ENCODE results near the gene TFF2. TPM values are rescaled to one million over a fixed set of nuclear protein-coding genes. Genes with fewer than 3 reads are reported as not detected.
A peak's percentile ranks its signal among the peaks of the same experiment; 100 is the strongest.

TFF2 gene, protein sequence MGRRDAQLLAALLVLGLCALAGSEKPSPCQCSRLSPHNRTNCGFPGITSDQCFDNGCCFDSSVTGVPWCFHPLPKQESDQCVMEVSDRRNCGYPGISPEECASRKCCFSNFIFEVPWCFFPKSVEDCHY
- not detected for total RNA-seq

DNA sequence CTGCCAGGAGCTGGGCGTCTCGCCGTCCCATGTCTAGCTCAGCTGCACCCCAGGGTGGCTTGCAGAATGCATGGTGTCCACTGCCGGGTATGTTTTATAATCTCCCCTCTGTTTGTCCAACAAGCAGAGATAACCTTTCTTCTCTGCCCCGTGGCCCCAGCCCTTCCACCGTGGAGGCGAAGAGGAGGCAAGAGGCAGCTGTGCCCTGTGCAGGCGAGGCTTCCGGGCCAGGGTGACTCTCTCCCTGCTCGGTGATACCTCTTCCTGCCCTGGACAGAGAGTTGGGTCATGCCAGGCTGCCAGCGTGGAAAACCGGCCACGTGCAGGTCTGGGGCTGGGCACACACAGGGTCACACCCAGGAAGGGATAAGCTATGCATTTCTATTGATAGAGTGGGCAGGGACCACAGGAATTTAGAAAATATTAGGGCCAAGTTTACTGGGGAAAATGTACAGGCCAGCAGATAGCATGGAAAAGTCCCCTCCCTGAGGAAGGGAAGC is at the start of gene TFF2:
Gene TFF2 (minus strand): TSS at position 68 of the 500 bp plus-strand sequence. CDS start 37 bp downstream, at position 31.
- Mint-ChIP-seq H3K4me3 (no peak within 1 kb of the TSS), H3K27ac (no peak within 1 kb of the TSS), H3K9me3 (peaks cover 16% of the 10 kb centered on the region), H3K27me3 (peaks cover 2% of the 10 kb centered on the region), H3K36me3 (peaks cover 5% of the 10 kb centered on the region), H3K4me1 (no peaks in the 10 kb centered on the region)
- POLR2A ChIA-PET, result no interaction called here
- DNase-seq (peak; percentile 15), ATAC-seq (ENCODE audit: low read depth) (no peak)

- Mint-ChIP-seq H3K27ac (no peak overlapping the region), H3K9me3 (peaks cover 6% of the 10 kb centered on the region), H3K4me3 (no peak overlapping the region), H3K36me3 (peaks cover 21% of the 10 kb centered on the region), H3K27me3 (no peaks in the 10 kb centered on the region), H3K4me1 (peaks cover 43% of the 10 kb centered on the region)
- ATAC-seq (ENCODE audit: low read depth) (no peak), DNase-seq (no peak)
- POLR2A ChIA-PET, result interaction anchor here (0.6 to 6.7 kb wide), 4 partner anchors 21 to 212 kb away, joined by 3 to 182 read pairs (median 4); no protein-coding TSS in a partner anchor
Measured at GRCh38 chr21:42400525-42400924, 49.7 kb upstream of the TFF2 start.

- Mint-ChIP-seq H3K4me1 (peaks cover 43% of the 10 kb centered on the region), H3K36me3 (peaks cover 14% of the 10 kb centered on the region), H3K4me3 (peak overlapping the region; percentile 55), H3K27ac (peak overlapping the region; percentile 69), H3K9me3 (peaks cover 6% of the 10 kb centered on the region), H3K27me3 (no peaks in the 10 kb centered on the region)
- POLR2A ChIA-PET, result interaction anchor here (1.0 kb wide), 1 partner anchor 25 kb away, joined by 4 read pairs; no protein-coding TSS in a partner anchor
- ATAC-seq (ENCODE audit: low read depth) (no peak), DNase-seq (no peak)
Measured at GRCh38 chr21:42398436-42399028, 47.7 kb upstream of the TFF2 start.

GRCh38 chr21:42397746-42398394 is 47.1 kb upstream of the TFF2 start:
- no peaks in the 10 kb centered on the region for H3K27me3 Mint-ChIP-seq
- peak overlapping the region; percentile 69 for H3K27ac Mint-ChIP-seq
- DNase-seq (no peak), ATAC-seq (ENCODE audit: low read depth) (peak; percentile 23)
- H3K9me3 Mint-ChIP-seq, result peaks cover 6% of the 10 kb centered on the region
- H3K4me3 Mint-ChIP-seq, result peak overlapping the region; percentile 55
- POLR2A ChIA-PET, result interaction anchor here (1.0 kb wide), 1 partner anchor 26 kb away, joined by 4 read pairs; no protein-coding TSS in a partner anchor
- H3K4me1 Mint-ChIP-seq, result peaks cover 45% of the 10 kb centered on the region
- peaks cover 14% of the 10 kb centered on the region for H3K36me3 Mint-ChIP-seq

GRCh38 chr21:42396799-42397745 is 46.3 kb upstream of the TFF2 start:
- no peak for ATAC-seq (ENCODE audit: low read depth)
- DNase-seq, result no peak
- H3K4me3 Mint-ChIP-seq, result no peak overlapping the region
- H3K9me3 Mint-ChIP-seq, result peaks cover 5% of the 10 kb centered on the region
- H3K4me1 Mint-ChIP-seq, result peaks cover 44% of the 10 kb centered on the region
- H3K27ac Mint-ChIP-seq, result no peak overlapping the region
- H3K36me3 Mint-ChIP-seq, result peaks cover 16% of the 10 kb centered on the region
- POLR2A ChIA-PET, result no interaction called here
- H3K27me3 Mint-ChIP-seq, result no peaks in the 10 kb centered on the region

- no peak within 1 kb of the TSS for H3K4me3 Mint-ChIP-seq
- H3K27me3 Mint-ChIP-seq, result no peaks in the 10 kb centered on the region
- peaks cover 13% of the 10 kb centered on the region for H3K36me3 Mint-ChIP-seq
- peaks cover 41% of the 10 kb centered on the region for H3K4me1 Mint-ChIP-seq
- DNase-seq (no peak), ATAC-seq (ENCODE audit: low read depth) (no peak)
- POLR2A ChIA-PET, result no interaction called here
- no peaks in the 10 kb centered on the region for H3K9me3 Mint-ChIP-seq
- H3K27ac Mint-ChIP-seq, result no peak within 1 kb of the TSS
Measured at GRCh38 chr21:42395905-42396651, 45.3 kb upstream of the TFF2 start, which contains the start of gene TMPRSS3. Gene TMPRSS3, minus strand, starts transcription at chr21:42396052. Its CDS starts 635 bp downstream, at chr21:42395417.

DNA sequence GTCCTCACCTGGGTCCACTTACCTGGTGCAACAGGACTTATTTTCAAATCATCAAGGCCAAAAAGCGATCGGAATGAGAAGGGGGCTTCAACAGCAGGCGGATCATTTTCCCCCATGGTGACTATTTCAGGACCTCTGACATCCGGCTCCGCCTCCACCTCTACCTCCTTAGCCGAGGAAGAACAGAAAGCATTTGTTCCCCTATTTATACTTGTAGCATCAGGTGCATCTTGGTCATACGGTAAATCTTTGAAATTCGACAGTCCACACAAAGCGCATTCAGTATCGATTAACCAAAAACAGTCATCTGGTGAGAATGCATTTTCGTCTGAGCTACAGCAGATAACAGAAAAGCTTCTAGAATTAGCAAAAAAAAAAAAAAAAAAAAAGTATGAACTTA is 44.5 kb upstream of the TFF2 start:
- H3K36me3 Mint-ChIP-seq, result peaks cover 12% of the 10 kb centered on the region
- H3K27me3 Mint-ChIP-seq, result no peaks in the 10 kb centered on the region
- no peak overlapping the region for H3K27ac Mint-ChIP-seq
- peaks cover 44% of the 10 kb centered on the region for H3K4me1 Mint-ChIP-seq
- H3K4me3 Mint-ChIP-seq, result no peak overlapping the region
- ATAC-seq (ENCODE audit: low read depth), result no peak
- POLR2A ChIA-PET, result no interaction called here
- no peaks in the 10 kb centered on the region for H3K9me3 Mint-ChIP-seq
- DNase-seq, result no peak

- ATAC-seq (ENCODE audit: low read depth) (peak; percentile 7), DNase-seq (no peak)
- no peaks in the 10 kb centered on the region for H3K27me3 Mint-ChIP-seq
- H3K4me1 Mint-ChIP-seq, result peaks cover 49% of the 10 kb centered on the region
- H3K36me3 Mint-ChIP-seq, result peaks cover 10% of the 10 kb centered on the region
- no peaks in the 10 kb centered on the region for H3K9me3 Mint-ChIP-seq
- POLR2A ChIA-PET, result interaction anchor here (0.9 to 3.3 kb wide), 5 partner anchors 10 to 49 kb away, joined by 3 to 53 read pairs (median 4); partner anchors contain the start of gene UBASH3A
- H3K4me3 Mint-ChIP-seq, result peak overlapping the region; percentile 71
- peak overlapping the region; percentile 85 for H3K27ac Mint-ChIP-seq
Measured at GRCh38 chr21:42393443-42393950, 42.7 kb upstream of the TFF2 start.

DNA sequence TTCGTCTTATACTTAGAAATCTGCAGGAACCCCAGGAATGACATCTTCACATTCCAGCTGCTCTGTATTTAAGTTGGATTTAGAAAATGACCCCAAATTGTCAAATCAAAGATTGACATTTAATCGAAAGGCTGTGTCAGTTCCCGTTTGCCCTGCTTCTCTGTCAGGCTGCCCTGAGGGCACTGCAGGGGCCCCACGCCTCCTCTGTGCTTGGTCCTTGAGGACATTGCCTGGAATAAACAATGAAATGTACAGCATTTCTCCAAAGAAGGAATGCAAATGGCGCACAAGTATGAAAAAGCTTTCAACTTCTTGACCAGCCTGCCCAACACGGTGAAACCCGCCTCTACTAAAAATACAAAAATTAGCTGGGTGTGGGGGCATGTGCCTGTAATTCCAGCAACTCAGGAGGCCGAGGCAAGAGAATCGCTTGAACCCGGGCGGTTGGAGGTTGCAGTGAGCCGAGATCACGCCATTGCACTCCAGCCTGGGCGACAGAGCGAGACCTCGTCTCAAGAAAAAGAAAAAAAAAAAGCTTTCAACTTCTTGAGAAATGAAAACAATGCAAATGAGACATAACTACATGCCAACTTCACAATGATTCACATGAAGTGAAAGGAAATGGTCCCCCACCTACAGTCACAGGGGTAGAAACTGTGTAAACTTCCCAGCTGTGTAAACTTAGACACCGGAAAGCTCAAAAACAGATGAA is 42.1 kb upstream of the TFF2 start:
- Mint-ChIP-seq H3K4me3 (peak overlapping the region; percentile 71), H3K4me1 (peaks cover 43% of the 10 kb centered on the region), H3K27me3 (no peaks in the 10 kb centered on the region), H3K9me3 (no peaks in the 10 kb centered on the region), H3K27ac (peak overlapping the region; percentile 85), H3K36me3 (peaks cover 10% of the 10 kb centered on the region)
- DNase-seq (no peak), ATAC-seq (ENCODE audit: low read depth) (peak; percentile 78)
- POLR2A ChIA-PET, result interaction anchor here (0.9 to 3.3 kb wide), 5 partner anchors 10 to 49 kb away, joined by 3 to 53 read pairs (median 4); partner anchors contain the start of gene UBASH3A

- DNase-seq (no peak), ATAC-seq (ENCODE audit: low read depth) (no peak)
- H3K9me3 Mint-ChIP-seq, result no peaks in the 10 kb centered on the region
- H3K4me3 Mint-ChIP-seq, result no peak overlapping the region
- POLR2A ChIA-PET, result interaction anchor here (1.0 to 3.3 kb wide), 2 partner anchors 12 to 14 kb away, joined by 3 to 53 read pairs; partner anchors contain the start of gene UBASH3A
- H3K27ac Mint-ChIP-seq, result no peak overlapping the region
- peaks cover 14% of the 10 kb centered on the region for H3K36me3 Mint-ChIP-seq
- peaks cover 47% of the 10 kb centered on the region for H3K4me1 Mint-ChIP-seq
- no peaks in the 10 kb centered on the region for H3K27me3 Mint-ChIP-seq
Measured at GRCh38 chr21:42391297-42391696, 40.5 kb upstream of the TFF2 start.

DNA sequence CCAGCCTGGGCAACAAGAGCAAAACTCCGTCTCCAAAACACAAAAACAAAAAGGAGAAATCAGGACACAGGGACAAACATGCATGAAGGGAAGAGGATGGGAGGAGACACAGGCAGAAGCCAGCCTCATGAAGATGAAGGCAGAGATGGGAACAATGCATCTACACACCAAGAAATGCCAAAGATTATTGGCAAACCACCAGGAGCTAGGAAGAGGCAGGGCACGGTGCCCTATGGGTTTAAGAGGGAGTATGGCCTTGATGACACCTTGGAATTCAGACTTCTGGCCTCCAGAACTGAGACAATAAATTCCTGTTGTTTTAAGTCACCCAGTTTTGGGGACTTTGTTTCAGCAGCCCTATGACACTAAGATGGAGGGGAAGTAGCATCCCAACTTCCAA is 39.9 kb upstream of the TFF2 start:
- peaks cover 47% of the 10 kb centered on the region for H3K4me1 Mint-ChIP-seq
- H3K27ac Mint-ChIP-seq, result peak overlapping the region; percentile 1
- no peaks in the 10 kb centered on the region for H3K9me3 Mint-ChIP-seq
- H3K27me3 Mint-ChIP-seq, result no peaks in the 10 kb centered on the region
- DNase-seq, result no peak
- peaks cover 14% of the 10 kb centered on the region for H3K36me3 Mint-ChIP-seq
- no peak overlapping the region for H3K4me3 Mint-ChIP-seq
- POLR2A ChIA-PET, result interaction anchor here (1.0 kb wide), 1 partner anchor 14 kb away, joined by 3 read pairs; no protein-coding TSS in a partner anchor
- no peak for ATAC-seq (ENCODE audit: low read depth)

All from activated naive CD8-positive, alpha-beta T cell treated with anti-CD3 and anti-CD28 coated beads, Interleukin-2, amount 10 ng/mL, durations not matched to agents 7 days and 5 days (primary cell).